Myocyte (in vitro differentiated cells): ENCODE results near the gene CPLANE1. TPM values are rescaled to one million over a fixed set of nuclear protein-coding genes. Genes with fewer than 3 reads are reported as not detected.
"Not testable (repeated sequence)": the region's sequence is repeated elsewhere in the genome, so short reads cannot be mapped to it uniquely, and the experiment has no call there.

ENCODE experiments used
- DNase-seq: peaks from one replicate; pipeline ENCODE4 v3.0.0-alpha.2; 2012; ENCODE audit warnings: low read depth
- total RNA-seq: library from RNA; depleted of rRNA; stranded (reverse); fragments of >200 nt; gene quantifications from 2 replicates; pipeline ENCODE4 v1.2.3, GENCODE V29; 2014

The CPLANE1 gene
- total RNA-seq, 1 donor from 2014 or later, result 31.2 TPM

GRCh38 chr5:37121465-37121864 lies 127.7 kb downstream of the CPLANE1 start:
- peak; percentile 5 for DNase-seq

DNA sequence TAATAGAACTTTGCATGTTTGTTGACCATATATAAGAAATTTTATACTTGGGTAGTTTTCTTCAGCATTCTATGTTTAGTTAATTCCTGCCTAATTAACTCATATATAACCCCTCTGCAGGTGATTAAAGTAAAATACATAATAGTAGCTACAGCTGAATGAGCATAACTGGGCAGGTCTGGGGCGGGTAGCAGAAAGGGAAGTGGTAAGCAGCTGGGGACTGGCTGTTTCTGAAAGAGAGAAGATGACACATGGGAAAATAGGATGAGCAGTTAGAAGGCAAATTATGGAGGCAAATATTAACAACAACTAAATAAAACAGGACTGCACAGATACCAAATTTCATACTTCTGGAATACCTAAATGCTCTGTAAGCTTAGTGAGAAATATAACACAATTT lies 128.1 kb downstream of the CPLANE1 start:
- no peak for DNase-seq

GRCh38 chr5:37120270-37120669 lies 128.9 kb downstream of the CPLANE1 start:
- DNase-seq, result no peak

- DNase-seq, result no peak
Observed at GRCh38 chr5:37116359-37116758, 132.8 kb downstream of the CPLANE1 start.

GRCh38 chr5:37112383-37112991 lies 136.7 kb downstream of the CPLANE1 start:
- no peak for DNase-seq

DNA sequence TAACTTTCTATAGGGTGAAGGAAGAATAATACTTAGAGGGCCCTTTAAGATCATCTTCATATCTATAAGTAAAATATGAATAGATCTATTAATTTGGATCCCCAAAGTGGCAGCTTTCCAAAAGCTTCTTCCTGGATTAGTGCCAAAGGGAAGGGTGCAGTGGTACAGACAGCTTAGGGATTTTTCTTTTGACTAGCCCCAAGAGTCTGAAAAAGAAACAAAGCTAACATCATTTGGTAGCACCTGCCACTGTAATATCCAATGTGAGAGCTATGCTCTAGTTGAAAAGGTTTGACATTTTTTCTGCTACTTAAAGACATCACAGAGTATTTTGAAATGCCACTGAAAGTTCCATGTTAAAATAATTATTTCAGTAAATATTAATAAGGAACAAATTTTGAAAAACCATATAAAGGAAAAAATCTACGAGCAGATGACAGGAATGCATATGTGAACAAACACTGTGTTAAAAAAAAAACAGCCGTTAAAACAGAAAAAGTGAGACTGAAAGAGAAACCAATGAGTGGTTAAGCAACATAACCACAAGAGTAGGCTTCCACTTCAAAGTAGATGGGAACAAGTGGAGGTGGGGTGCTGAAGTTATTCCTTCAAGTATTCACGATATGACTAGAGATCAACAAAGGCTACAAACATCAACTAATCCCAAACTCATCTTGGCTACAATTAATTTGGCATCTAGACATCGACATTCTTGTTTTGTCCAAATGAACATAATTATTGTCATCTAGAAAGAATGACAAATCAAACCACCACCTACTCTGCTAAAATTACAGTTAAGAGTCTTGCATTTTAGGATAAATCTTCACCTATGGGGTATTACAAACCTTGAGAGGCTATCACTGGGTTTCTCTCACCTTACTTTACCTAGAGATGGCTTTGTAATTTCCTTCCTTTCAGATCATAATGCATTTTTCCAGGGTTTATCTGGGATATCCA lies 137.5 kb downstream of the CPLANE1 start:
- no peak for DNase-seq

DNA sequence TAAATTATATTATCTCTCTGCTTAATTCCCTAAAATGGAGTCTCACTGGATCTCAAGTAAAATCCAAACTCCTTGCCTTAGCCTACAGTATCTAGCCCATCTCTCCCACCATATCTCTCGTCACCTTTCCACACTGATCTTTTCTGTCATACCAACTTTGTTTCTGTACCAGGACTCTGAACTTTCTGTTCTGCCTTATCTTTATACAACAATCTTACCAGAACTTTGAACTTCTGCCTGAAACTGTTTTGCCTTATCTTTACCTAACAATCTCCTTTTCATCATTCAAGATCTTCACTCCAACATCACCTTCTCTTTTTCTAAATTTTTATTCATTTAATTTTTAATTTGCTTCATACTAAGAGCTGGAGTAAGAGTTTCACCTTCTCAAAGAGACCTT lies 139.0 kb downstream of the CPLANE1 start:
- DNase-seq, result no peak

GRCh38 chr5:37109338-37109737 lies 139.8 kb downstream of the CPLANE1 start:
- no peak for DNase-seq

DNA sequence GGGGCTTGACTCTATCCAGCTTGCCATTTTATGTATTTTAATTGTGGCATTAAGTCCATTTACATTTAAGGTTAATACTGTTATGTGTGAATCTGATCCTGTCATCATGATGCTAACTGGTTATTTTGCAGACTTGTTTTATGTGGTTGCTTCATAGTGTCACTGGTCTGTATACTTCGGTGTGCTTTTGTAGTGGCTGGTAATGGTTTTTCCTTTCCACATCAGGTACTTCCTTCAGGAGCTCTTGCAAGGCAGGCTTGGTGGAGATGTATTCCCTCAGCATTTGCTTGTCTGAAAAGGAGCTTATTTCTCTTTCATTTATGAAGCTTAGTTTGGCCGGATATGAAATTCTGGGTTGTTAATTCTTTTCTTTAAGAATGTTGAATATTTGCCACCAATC lies 145.9 kb downstream of the CPLANE1 start:
- no peak for DNase-seq

GRCh38 chr5:37099267-37099666 lies 149.9 kb downstream of the CPLANE1 start:
- DNase-seq, result not testable (repeated sequence)

GRCh38 chr5:37093795-37094194 lies 155.4 kb downstream of the CPLANE1 start:
- DNase-seq, result not testable (repeated sequence)

- no peak for DNase-seq
Observed at GRCh38 chr5:37090781-37091180, 158.4 kb downstream of the CPLANE1 start.

DNA sequence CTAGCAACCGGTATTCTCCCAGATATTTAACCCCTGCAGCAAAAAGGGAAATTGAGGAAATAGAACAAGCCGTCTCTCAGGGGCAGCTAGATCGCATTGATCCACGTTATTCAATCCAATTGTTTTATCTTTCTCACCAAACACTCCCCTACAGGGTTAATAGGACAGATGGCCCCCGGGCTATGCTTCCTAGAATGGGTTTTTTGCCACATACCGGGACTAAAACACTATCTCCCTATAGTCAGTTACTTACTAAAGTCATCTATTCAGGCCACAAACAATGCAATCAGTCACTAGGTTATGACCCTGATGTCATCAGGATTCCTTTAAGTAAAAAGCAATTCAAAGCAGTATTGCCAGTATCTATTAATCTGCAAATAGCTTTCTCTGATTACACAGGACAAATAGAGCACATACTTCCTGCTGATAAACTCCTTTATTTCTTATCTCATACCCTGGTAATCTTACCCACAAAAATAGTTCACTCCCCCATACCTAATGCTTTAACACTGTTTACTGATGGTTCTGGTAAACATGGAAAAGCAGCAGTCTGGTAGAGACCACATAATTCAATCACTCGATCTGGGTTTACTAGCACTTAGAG lies 159.0 kb downstream of the CPLANE1 start:
- DNase-seq, result no peak

- no peak for DNase-seq
Observed at GRCh38 chr5:37088009-37088408, 161.2 kb downstream of the CPLANE1 start.

DNA sequence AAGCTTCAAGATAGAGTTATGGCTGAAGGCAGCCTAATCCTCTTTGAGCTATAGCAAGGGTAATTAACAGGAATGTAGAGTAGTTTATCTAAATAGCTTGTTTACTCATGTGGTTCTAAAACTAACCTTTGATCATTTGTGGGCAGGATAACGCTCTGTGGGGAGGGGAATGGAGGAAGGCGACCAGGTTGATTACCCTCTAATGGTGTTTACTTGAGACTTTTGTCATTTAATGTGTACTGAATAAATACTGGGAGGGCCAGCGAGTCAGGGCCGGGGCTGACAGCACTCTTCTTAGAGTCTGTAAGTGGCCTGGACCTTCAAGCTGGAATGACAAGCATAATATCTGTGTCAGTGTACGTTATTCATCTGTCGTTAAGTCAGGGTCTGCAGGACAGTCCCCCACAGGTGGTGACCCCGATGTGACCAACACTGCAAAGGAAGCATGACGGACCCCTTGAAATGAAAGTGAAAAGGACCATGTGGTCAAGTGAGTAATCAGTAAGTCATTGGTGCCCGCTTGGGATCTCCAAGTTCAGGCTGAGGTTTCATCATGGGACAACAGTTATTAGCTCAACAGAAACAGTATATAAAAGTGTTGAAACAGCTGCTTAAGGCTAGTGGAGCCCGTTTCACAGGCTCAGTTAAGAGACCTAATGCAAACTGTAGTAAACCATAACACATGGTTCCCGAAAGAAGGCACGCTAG lies 162.6 kb downstream of the CPLANE1 start:
- peak; percentile 63 for DNase-seq

DNA sequence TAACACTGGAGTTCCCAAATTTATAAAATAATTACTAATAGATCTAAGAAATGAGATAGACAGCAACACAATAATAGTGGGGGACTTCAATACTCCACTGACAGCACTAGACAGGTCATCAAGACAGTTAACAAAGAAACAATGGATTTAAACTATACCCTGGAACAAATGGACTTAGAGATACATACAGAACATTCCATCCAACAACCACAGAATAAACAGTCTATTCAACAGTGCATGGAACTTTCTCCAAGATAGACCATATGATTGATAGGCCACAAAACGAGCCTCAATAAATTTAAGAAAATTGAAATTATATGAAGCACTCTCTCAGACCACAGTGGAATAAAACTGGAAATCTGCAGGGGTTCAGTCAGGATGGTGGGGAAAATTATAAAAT lies 163.2 kb downstream of the CPLANE1 start:
- not testable (repeated sequence) for DNase-seq

DNA sequence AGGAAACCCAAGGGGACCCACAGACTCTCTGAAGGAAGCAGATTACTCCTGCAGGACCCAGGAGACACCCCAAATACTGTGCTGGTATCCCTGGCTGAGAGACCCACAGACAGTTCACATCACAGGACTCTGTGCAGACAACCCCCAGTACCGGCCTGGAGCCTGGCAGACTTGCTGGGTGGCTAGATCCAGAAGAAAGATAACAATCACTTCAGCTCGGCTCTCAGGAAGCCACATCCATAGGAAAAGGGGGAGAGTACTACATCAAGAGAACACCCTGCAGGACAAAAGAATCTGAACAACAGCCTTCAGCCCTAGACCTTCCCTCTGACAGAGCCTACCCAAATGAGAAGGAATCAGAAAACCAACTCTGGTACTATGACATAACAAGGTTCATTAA lies 166.2 kb downstream of the CPLANE1 start:
- DNase-seq, result not testable (repeated sequence)

- DNase-seq, result no peak
Observed at GRCh38 chr5:37080697-37081096, 168.5 kb downstream of the CPLANE1 start.

DNA sequence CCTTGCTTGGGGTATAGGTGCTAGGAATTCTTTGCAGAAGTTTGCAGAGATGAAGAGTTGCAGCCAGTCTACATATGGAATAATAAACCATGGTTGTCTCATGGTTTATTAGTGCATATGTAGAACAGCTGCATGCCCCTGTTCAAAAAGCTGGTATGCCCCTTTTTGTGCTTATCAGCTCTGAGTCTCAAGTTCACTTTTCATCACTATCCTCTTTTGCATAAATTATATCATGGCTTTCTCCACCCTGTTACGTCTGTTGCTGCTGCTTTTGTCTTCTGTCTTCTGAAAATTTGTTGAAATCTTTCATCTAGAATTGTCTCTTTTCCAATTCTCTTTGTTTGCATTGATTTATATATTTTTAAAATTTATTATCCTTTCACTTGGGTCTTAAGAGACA lies 172.0 kb downstream of the CPLANE1 start:
- DNase-seq, result no peak

GRCh38 chr5:37075399-37075950 lies 173.7 kb downstream of the CPLANE1 start:
- DNase-seq, result no peak

DNA sequence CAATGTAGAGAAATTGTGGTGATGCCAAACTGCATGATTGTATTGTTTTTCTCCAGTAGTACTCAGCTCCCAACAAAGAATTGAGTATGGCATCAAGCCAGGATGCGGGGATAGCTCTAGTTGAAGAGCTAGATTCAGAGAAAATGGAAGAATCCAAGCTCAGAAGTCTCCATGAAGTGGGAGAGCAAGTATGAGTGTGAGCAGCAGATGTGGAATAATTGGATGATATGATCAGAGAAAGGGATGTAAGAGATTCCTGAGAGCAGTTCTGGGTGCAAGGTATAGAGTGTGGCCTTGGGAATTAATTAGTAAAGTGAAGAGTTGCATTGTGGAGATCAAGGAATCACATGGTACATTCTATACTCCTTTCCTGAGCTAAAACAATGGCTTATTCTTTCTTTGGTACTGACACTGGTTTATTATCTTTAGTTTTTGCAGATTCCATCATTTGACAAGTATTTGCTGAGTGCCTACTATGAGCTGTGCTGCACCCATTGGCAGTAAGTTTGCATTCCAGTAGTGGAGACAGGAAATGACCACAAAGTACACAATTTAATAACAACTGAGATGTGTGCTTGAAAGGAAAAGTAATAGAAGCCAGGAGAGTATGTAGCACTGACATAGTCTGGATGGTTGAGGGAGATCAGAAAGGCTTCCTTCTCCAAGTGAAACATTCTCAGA lies 177.1 kb downstream of the CPLANE1 start:
- peak; percentile 7 for DNase-seq
